ENCODE data around the gene TNFAIP1.

TNFAIP1 gene

DNA sequence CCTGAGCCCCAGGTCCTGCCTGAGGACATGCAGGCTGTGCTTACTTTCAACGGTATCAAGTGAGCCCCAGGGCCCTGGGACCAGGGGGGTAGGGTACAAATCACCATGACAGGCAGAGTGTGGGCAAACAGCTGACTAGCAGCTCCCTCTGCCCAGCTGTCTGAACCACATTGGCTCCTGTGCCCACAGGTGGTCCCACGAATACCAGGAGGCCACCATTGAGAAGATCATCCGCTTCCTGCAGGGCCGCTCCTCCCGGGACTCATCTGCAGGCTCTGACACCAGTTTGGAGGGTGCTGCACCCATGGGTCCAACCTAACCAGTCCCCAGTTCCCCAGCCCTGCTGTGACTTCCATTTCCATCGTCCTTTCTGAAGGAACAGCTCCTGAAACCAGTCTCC, 60.4 kb downstream of the TNFAIP1 start:
- ChIA-PET CTCF (no interaction called here), POLR2A (interaction anchor here (0.7 to 3.9 kb wide), 3 partner anchors 10 to 61 kb away, joined by 3 to 22 read pairs (median 3); partner anchors contain the start of genes IFT20, SLC46A1 and TNFAIP1)
- DNase-seq (ENCODE audit: extremely low spot score) = no peak
- TF ChIP-seq FOXM1 (IDR thresholded peaks at IDR 0.05; ENCODE audit: borderline replicate concordance) (no peak), FOXK2 (IDR thresholded peaks at IDR 0.05) (no peak), ZNF384 (IDR thresholded peaks at IDR 0.05) (no peak), CTBP1 (IDR thresholded peaks at IDR 0.05; ENCODE audit: borderline replicate concordance) (no peak), NFRKB (IDR thresholded peaks at IDR 0.05) (no peak), LEF1 (IDR thresholded peaks at IDR 0.05; ENCODE audit: borderline replicate concordance) (no peak), L3MBTL2 (conservative IDR thresholded peaks at IDR 0.05) (no peak), SUZ12 (IDR thresholded peaks at IDR 0.05) (no peak)
- TF ChIP-seq, protein P1, sequence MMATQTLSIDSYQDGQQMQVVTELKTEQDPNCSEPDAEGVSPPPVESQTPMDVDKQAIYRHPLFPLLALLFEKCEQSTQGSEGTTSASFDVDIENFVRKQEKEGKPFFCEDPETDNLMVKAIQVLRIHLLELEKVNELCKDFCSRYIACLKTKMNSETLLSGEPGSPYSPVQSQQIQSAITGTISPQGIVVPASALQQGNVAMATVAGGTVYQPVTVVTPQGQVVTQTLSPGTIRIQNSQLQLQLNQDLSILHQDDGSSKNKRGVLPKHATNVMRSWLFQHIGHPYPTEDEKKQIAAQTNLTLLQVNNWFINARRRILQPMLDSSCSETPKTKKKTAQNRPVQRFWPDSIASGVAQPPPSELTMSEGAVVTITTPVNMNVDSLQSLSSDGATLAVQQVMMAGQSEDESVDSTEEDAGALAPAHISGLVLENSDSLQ (IDR thresholded peaks at IDR 0.05) = no peak
